HG03139 (cell line): ENCODE measurements around the gene UGGT1.

ENCODE experiments used
- ATAC-seq: cut with Tn5 transposase; IDR thresholded peaks from one replicate; pipeline ENCODE4 v1.9.1; 2021; ENCODE audit not compliant: unreplicated experiment

The UGGT1 gene, protein sequence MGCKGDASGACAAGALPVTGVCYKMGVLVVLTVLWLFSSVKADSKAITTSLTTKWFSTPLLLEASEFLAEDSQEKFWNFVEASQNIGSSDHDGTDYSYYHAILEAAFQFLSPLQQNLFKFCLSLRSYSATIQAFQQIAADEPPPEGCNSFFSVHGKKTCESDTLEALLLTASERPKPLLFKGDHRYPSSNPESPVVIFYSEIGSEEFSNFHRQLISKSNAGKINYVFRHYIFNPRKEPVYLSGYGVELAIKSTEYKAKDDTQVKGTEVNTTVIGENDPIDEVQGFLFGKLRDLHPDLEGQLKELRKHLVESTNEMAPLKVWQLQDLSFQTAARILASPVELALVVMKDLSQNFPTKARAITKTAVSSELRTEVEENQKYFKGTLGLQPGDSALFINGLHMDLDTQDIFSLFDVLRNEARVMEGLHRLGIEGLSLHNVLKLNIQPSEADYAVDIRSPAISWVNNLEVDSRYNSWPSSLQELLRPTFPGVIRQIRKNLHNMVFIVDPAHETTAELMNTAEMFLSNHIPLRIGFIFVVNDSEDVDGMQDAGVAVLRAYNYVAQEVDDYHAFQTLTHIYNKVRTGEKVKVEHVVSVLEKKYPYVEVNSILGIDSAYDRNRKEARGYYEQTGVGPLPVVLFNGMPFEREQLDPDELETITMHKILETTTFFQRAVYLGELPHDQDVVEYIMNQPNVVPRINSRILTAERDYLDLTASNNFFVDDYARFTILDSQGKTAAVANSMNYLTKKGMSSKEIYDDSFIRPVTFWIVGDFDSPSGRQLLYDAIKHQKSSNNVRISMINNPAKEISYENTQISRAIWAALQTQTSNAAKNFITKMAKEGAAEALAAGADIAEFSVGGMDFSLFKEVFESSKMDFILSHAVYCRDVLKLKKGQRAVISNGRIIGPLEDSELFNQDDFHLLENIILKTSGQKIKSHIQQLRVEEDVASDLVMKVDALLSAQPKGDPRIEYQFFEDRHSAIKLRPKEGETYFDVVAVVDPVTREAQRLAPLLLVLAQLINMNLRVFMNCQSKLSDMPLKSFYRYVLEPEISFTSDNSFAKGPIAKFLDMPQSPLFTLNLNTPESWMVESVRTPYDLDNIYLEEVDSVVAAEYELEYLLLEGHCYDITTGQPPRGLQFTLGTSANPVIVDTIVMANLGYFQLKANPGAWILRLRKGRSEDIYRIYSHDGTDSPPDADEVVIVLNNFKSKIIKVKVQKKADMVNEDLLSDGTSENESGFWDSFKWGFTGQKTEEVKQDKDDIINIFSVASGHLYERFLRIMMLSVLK (N-terminal part only)

GRCh38 chr2:128090945-128091725, at the start of gene UGGT1:
Gene UGGT1 (plus strand): TSS chr2:128091200. CDS start chr2:128091358, 158 bp downstream.
- peak; percentile 92 for ATAC-seq

- ATAC-seq, result no peak
Observed at GRCh38 chr2:128041561-128041960, 49.4 kb upstream of the UGGT1 start.

GRCh38 chr2:128043041-128043440, 48.0 kb upstream of the UGGT1 start:
- no peak for ATAC-seq

DNA sequence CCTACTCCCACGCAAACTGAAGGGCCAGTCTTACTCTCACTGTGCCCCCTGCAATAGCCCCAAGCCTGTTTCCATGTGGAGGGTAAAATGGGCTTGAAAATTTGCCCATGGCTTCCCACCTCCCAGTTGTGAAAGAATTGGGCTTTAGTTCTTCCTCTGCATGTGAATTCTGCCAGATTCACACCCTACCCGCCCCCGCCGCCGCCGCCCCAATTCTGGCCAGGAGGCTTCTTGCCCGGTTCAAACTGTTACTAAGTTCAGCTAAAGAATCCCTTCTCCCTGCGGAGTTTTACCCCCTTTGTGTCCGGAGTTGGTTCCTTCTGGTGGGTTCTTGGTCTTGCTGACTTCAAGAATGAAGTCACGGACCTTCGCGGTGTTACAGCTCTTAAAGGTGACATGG, 37.7 kb upstream of the UGGT1 start:
- ATAC-seq, result no peak

GRCh38 chr2:128054104-128054885, 36.7 kb upstream of the UGGT1 start:
- ATAC-seq, result no peak

- no peak for ATAC-seq
Observed at GRCh38 chr2:128057334-128057733, 33.7 kb upstream of the UGGT1 start.

DNA sequence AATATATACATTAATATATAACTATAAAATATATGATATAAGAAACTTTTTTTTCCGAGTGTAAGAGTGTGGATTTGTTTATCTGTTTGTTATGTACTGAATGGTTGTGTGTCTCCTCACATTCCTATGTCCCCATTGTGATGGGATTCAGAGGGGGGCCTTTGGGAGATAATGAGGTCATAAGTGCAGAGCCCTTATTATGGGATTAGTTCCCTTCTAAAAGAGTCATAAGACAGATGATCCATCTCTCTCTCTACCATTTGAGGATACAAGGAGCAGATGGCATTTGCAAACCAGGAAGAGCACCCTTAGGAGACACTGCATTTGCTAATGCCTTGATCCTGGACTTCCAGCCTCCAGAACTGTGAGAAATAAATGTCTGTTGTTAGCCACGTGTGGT, 32.9 kb upstream of the UGGT1 start:
- ATAC-seq, result no peak

- no peak for ATAC-seq
Observed at GRCh38 chr2:128062571-128062970, 28.4 kb upstream of the UGGT1 start.

GRCh38 chr2:128064353-128064752, 26.6 kb upstream of the UGGT1 start:
- no peak for ATAC-seq

DNA sequence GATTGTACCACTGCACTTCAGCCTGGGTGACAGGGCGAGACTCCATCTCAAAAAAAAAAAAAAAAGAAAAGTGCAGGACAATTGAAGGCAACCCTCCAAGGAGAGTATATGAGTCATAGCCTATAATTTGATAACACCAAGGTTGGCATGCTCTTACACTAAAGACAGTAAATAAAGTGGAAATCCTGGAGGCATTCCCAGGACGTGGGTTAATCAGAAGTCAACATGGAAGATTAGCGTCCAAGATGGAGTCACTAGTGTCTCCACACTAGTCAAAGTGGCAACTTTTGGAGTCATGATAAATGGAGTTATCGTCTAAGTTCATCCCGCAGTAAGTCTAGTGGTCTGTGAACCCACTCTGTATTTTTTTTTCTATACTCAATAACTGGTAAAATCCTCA, 21.2 kb upstream of the UGGT1 start:
- ATAC-seq, result no peak

- ATAC-seq, result no peak
Observed at GRCh38 chr2:128073278-128073677, 17.7 kb upstream of the UGGT1 start.

- ATAC-seq, result no peak
Observed at GRCh38 chr2:128076461-128077106, 14.4 kb upstream of the UGGT1 start.

DNA sequence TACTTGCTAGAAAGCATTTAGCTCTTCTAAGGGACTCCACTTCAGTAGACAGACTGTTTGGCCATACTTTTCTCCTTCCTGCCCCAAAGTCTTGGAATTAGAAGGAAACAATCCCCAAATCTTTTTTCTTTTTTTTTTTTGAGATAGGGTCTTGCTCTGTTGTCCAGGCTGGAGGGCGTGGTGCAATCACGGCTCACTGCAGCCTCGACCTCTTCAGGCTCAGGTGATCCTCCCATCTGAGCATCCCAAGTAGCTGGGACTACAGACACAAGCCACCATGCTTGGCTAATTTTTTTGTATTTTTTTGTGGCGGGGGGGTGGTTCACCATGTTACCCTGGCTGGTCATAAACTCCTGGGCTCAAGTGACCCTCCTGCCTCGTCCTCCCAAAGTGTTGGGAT, 6.2 kb upstream of the UGGT1 start:
- no peak for ATAC-seq

- no peak for ATAC-seq
Observed at GRCh38 chr2:128086244-128086643, 4.8 kb upstream of the UGGT1 start.

GRCh38 chr2:128090575-128090944, 440 bp upstream of the UGGT1 start:
- no peak for ATAC-seq

DNA sequence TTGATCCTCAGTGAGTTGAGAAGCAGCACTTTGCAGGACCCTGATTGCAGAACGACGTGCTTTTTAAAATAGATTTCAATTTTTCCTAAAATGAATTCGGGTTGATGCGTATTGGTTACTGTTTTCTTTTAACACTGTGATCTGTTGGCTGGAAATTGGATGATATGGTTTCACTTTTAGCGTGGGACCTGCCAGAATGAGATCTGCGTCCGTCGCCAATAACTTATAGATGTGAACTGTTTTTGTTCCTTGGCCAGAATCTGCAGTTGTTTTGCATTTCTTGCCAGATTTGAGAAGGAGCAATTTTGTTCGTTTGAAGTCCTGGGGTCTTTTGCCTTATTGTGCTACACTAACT, 703 bp downstream of the UGGT1 start:
- no peak for ATAC-seq

DNA sequence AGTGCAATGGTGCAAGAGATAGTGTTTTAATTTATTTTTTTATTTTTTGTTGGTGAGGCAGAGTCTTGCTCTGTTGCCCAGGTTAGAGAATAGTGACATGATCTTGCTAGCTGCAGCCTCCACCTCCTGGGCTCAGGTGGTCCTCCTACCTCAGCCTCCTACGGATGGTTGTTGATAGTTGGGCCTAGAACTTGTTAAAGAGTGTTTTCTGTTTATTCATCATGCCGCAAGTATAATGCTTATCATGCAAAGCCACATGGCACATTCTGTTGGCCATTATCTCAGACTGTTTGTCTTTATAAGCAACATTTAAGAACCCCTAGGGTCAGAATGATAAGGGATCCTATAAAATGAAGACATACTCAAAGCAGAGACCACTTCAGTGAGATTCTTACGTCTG, 1.7 kb downstream of the UGGT1 start:
- no peak for ATAC-seq

DNA sequence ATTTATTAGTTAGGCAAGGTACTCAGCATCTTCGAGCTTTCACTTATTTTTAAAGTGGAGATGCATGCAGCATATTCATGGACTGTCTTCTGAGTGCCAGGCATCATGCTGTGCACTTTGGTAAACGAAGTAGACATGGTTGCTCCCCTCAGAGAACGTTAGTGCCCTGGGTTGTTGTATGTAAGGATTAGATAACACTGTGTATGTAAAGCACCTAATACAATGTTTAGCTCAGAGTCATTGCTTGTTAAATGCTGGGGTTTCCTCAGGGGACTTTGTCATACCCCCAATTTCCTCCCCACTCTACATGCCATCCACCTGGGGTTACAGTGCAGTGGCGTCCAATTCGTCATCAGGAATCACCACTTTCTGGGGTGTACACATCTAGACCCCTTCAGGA, 2.8 kb downstream of the UGGT1 start:
- ATAC-seq, result no peak

DNA sequence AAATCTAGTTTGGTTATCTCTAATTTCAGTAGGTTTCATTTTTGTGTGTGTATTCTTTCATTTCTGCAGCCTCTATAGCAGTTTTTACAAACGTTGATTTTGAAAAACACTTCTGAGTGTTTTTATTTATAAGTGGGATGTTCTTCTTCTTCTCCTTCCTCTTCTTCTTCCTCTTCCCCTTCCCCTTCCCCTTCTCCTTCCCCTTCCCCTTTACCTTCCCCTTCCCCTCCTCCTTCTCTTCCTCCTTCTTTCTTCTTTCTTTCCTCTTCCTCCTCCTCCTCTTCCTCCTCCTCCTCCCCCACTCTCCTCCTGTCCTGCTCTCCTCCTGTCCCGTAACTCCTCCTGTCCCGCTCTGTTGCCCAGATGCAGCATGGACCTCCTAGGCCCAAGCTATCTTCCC, 4.2 kb downstream of the UGGT1 start:
- no peak for ATAC-seq
